Adrenal gland (tissue), 5 donors: ENCODE measurements around the gene CCDC154.

Experiments used
- POLR2A ChIP-seq, 2 donors: fragments of 450-650 bp; IDR thresholded peaks; one replicate each; pipeline ENCODE4 v1.6.1; 2017; ENCODE audit warnings: antibody characterized with exemption in 2 of 2, mild to moderate bottlenecking in 2 of 2, moderate library complexity in 1 of 2
- TF ChIP-seq, protein P1 (sequence below), 6 experiments: fragments of 450-650 bp in 4 of 6; fragments of 200-600 bp in 2 of 6; sonication (generic) in 1 of 6; IDR thresholded peaks; 1 replicate in 5 of 6; 2 replicates in 1 of 6; pipeline versions ENCODE4 v1.5.1 to v1.8.0; 2016 to 2021; ENCODE audit warnings: antibody characterized with exemption in 6 of 6, mild to moderate bottlenecking in 2 of 6, moderate library complexity in 1 of 6
- donor health status: DM: no; HTN: no; CAD: no.

DNA sequence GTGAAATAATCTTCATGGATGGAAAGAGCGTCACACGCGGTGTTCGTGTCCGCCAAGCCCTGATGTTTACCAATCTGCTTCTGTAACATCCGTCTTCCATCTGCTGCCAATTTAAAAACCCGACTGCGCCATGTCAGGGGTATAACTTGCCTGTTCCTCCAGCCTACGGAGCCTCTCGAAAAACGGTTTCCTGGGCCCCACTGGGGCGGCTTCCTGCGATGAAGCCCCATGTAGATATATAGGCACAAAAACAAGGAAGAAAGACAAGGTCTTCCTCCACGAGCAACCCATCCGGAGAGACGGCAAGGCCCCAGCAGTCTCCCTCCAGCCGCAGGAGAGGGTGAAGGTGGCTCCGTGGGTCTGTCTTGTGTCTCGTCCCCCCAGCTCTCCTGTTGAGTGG lies 44.3 kb upstream of the CCDC154 start, which contains the start of gene PTX4:
- TF ChIP-seq POLR2A (IDR thresholded peaks at IDR 0.05) = no peak
- TF ChIP-seq, protein P1, sequence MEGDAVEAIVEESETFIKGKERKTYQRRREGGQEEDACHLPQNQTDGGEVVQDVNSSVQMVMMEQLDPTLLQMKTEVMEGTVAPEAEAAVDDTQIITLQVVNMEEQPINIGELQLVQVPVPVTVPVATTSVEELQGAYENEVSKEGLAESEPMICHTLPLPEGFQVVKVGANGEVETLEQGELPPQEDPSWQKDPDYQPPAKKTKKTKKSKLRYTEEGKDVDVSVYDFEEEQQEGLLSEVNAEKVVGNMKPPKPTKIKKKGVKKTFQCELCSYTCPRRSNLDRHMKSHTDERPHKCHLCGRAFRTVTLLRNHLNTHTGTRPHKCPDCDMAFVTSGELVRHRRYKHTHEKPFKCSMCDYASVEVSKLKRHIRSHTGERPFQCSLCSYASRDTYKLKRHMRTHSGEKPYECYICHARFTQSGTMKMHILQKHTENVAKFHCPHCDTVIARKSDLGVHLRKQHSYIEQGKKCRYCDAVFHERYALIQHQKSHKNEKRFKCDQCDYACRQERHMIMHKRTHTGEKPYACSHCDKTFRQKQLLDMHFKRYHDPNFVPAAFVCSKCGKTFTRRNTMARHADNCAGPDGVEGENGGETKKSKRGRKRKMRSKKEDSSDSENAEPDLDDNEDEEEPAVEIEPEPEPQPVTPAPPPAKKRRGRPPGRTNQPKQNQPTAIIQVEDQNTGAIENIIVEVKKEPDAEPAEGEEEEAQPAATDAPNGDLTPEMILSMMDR (IDR thresholded peaks at IDR 0.05) = no peak
